ENCODE data around the gene ARAP1.
"Not testable (repeated sequence)": the region's sequence is repeated elsewhere in the genome, so short reads cannot be mapped to it uniquely, and the experiment has no call there.

The ARAP1 gene

GRCh38 chr11:72793076-72793424 lies 40.8 kb upstream of the ARAP1 start:
- no peaks in the 10 kb centered on the region for H3K79me2 ChIP-seq (ENCODE audit: insufficient read depth, low read depth)
- H3K4me1 ChIP-seq (ENCODE audit: low read depth, poor library complexity, severe bottlenecking) = peaks cover 19% of the 10 kb centered on the region
- no peaks in the 10 kb centered on the region for H4K20me1 ChIP-seq (ENCODE audit: insufficient read depth)
- H3K27me3 ChIP-seq (ENCODE audit: insufficient read depth, low read depth) = no peaks in the 10 kb centered on the region
- no peak for TF ChIP-seq CTCF (conservative IDR thresholded peaks at IDR 0.05; ENCODE audit: low read depth, low read length)
- peak overlapping the region; percentile 89 for H2AFZ ChIP-seq (ENCODE audit: low read depth)
- H3K4me2 ChIP-seq = peak overlapping the region; percentile 63
- peak overlapping the region; percentile 49; the same call in 1 of the 2 replicates for H3K9ac ChIP-seq
- peak overlapping the region; percentile 74 for H3K27ac ChIP-seq
- H3K36me3 ChIP-seq (ENCODE audit: insufficient read depth) = no peaks in the 10 kb centered on the region
- no peak overlapping the region for H3K4me3 ChIP-seq (IDR thresholded peaks at IDR 0.05; ENCODE audit: insufficient read depth, low read depth, low read length)

GRCh38 chr11:72792437-72793021 lies 40.3 kb upstream of the ARAP1 start:
- H3K36me3 ChIP-seq (ENCODE audit: insufficient read depth) = no peaks in the 10 kb centered on the region
- H2AFZ ChIP-seq (ENCODE audit: low read depth) = peak overlapping the region; percentile 89; the same call in 1 of the 2 replicates
- no peaks in the 10 kb centered on the region for H3K27me3 ChIP-seq (ENCODE audit: insufficient read depth, low read depth)
- H3K9ac ChIP-seq = no peak overlapping the region
- no peak for TF ChIP-seq CTCF (conservative IDR thresholded peaks at IDR 0.05; ENCODE audit: low read depth, low read length)
- H3K27ac ChIP-seq = peak overlapping the region; percentile 74; the same call in 1 of the 2 replicates
- no peaks in the 10 kb centered on the region for H3K79me2 ChIP-seq (ENCODE audit: insufficient read depth, low read depth)
- no peak overlapping the region for H3K4me3 ChIP-seq (IDR thresholded peaks at IDR 0.05; ENCODE audit: insufficient read depth, low read depth, low read length)
- peaks cover 19% of the 10 kb centered on the region for H3K4me1 ChIP-seq (ENCODE audit: low read depth, poor library complexity, severe bottlenecking)
- no peaks in the 10 kb centered on the region for H4K20me1 ChIP-seq (ENCODE audit: insufficient read depth)
- peak overlapping the region; percentile 63 for H3K4me2 ChIP-seq

- H3K27me3 ChIP-seq (ENCODE audit: insufficient read depth, low read depth); H3K36me3 ChIP-seq (ENCODE audit: insufficient read depth); H4K20me1 ChIP-seq (ENCODE audit: insufficient read depth); H3K9ac ChIP-seq; H2AFZ ChIP-seq (ENCODE audit: low read depth); H3K79me2 ChIP-seq (ENCODE audit: insufficient read depth, low read depth); H3K4me2 ChIP-seq; H3K4me3 ChIP-seq (IDR thresholded peaks at IDR 0.05; ENCODE audit: insufficient read depth, low read depth, low read length); H3K27ac ChIP-seq: not testable (repeated sequence)
- peaks cover 27% of the 10 kb centered on the region for H3K4me1 ChIP-seq (ENCODE audit: low read depth, poor library complexity, severe bottlenecking)
These were observed 39.0 kb upstream of the ARAP1 start for GRCh38 chr11:72791228-72791627.

GRCh38 chr11:72789493-72790131 lies 37.4 kb upstream of the ARAP1 start:
- no peaks in the 10 kb centered on the region for H4K20me1 ChIP-seq (ENCODE audit: insufficient read depth)
- no peak overlapping the region for H3K27ac ChIP-seq
- no peak overlapping the region for H2AFZ ChIP-seq (ENCODE audit: low read depth)
- no peaks in the 10 kb centered on the region for H3K79me2 ChIP-seq (ENCODE audit: insufficient read depth, low read depth)
- H3K9ac ChIP-seq = no peak overlapping the region
- no peak overlapping the region for H3K4me2 ChIP-seq
- H3K4me3 ChIP-seq (IDR thresholded peaks at IDR 0.05; ENCODE audit: insufficient read depth, low read depth, low read length) = no peak overlapping the region
- TF ChIP-seq CTCF (conservative IDR thresholded peaks at IDR 0.05; ENCODE audit: low read depth, low read length) = no peak
- H3K27me3 ChIP-seq (ENCODE audit: insufficient read depth, low read depth) = no peaks in the 10 kb centered on the region
- H3K36me3 ChIP-seq (ENCODE audit: insufficient read depth) = no peaks in the 10 kb centered on the region
- peaks cover 24% of the 10 kb centered on the region for H3K4me1 ChIP-seq (ENCODE audit: low read depth, poor library complexity, severe bottlenecking)

GRCh38 chr11:72788241-72788640 lies 36.0 kb upstream of the ARAP1 start:
- H3K27ac ChIP-seq = no peak overlapping the region

More at GRCh38 chr11:72788241-72788640, 36.0 kb upstream of the ARAP1 start:
- Histone ChIP-seq H3K27me3 (ENCODE audit: insufficient read depth, low read depth) (no peaks in the 10 kb centered on the region), H3K4me2 (no peak overlapping the region), H3K79me2 (ENCODE audit: insufficient read depth, low read depth) (no peaks in the 10 kb centered on the region), H4K20me1 (ENCODE audit: insufficient read depth) (no peaks in the 10 kb centered on the region), H2AFZ (ENCODE audit: low read depth) (no peak overlapping the region), H3K36me3 (ENCODE audit: insufficient read depth) (no peaks in the 10 kb centered on the region), H3K4me3 (IDR thresholded peaks at IDR 0.05; ENCODE audit: insufficient read depth, low read depth, low read length) (no peak overlapping the region), H3K9ac (no peak overlapping the region), H3K4me1 (ENCODE audit: low read depth, poor library complexity, severe bottlenecking) (peaks cover 16% of the 10 kb centered on the region)
- TF ChIP-seq CTCF (conservative IDR thresholded peaks at IDR 0.05; ENCODE audit: low read depth, low read length) = no peak

Data from KMS-11 (cell line).